HEK293 (cell line): ENCODE results near the gene SCFD2.

ENCODE experiments used
- CTCF ChIP-seq: fragments of 450-650 bp; formaldehyde crosslinking; IDR thresholded peaks from 2 replicates; pipeline ENCODE4 v1.5.1; 2016; ENCODE audit warnings: missing biosample characterization, missing genetic modification characterization
- KLF1 ChIP-seq: fragments of 450-650 bp; formaldehyde crosslinking; IDR thresholded peaks from 2 replicates; pipeline ENCODE4 v1.5.1; 2016; ENCODE audit warnings: missing biosample characterization, missing genetic modification characterization
- ZNF114 ChIP-seq: fragments of 450-650 bp; formaldehyde crosslinking; IDR thresholded peaks from 2 replicates; pipeline ENCODE4 v1.5.0; 2017; ENCODE audit warnings: missing biosample characterization, missing genetic modification characterization
- ZNF571 ChIP-seq: fragments of 450-650 bp; formaldehyde crosslinking; IDR thresholded peaks from 2 replicates; pipeline ENCODE4 v1.5.0; 2017; ENCODE audit warnings: missing biosample characterization, missing genetic modification characterization
- ZNF600 ChIP-seq: fragments of 450-650 bp; formaldehyde crosslinking; IDR thresholded peaks from 2 replicates; pipeline ENCODE4 v1.5.1; 2016; ENCODE audit warnings: missing biosample characterization, missing genetic modification characterization
- ZNF704 ChIP-seq: fragments of 450-650 bp; formaldehyde crosslinking; IDR thresholded peaks from 2 replicates; pipeline ENCODE4 v1.5.1; 2016; ENCODE audit warnings: missing biosample characterization, missing genetic modification characterization

GRCh38 chr4:52948057-52948423 is 417.8 kb downstream of the SCFD2 start:
- TF ChIP-seq CTCF (tag by site-specific recombination), result no peak
- no peak for TF ChIP-seq KLF1 (tag by site-specific recombination)
- no peak for TF ChIP-seq ZNF114 (tag by site-specific recombination)
- no peak for TF ChIP-seq ZNF704 (tag by site-specific recombination)
- TF ChIP-seq ZNF571 (tag by site-specific recombination), result no peak
- no peak for TF ChIP-seq ZNF600 (tag by site-specific recombination)
